HT-29 (cell line): ENCODE data around the gene PIK3C3. TPM values are rescaled to one million over a fixed set of nuclear protein-coding genes. Genes with fewer than 3 reads are reported as not detected.
"Not testable (repeated sequence)": the region's sequence is repeated elsewhere in the genome, so short reads cannot be mapped to it uniquely, and the experiment has no call there.

Source experiments
- DNase-seq: peaks from one replicate; pipeline ENCODE4 v3.0.0-alpha.2; 2015; ENCODE audit warnings: low spot score
- total RNA-seq: library from RNA; depleted of rRNA; stranded (reverse); fragments of >200 nt; shearing (Covaris generic); gene quantifications from 2 replicates; pipeline ENCODE4 v1.2.3, GENCODE V29; 2014

PIK3C3 gene
- total RNA-seq, 1 experiment from 2014 or later: 11.4 TPM

DNA sequence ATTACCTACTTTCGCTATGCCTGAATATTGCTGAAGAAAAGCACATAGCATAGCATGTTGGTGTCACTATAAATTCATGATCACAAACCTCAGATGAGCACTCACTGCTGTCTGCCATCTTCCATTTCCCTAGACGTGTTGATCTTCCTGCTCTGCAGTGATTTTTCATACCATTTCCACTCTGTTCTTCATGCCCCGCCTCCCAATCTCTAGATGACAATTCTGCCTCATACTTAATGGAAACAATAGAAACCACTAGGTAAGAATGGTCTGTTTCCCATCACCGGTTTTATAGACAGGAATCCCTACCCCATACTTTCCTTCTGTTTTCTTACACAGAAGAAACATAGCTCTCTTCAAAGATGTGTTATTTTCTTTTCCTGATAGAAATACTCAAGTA, 63.8 kb downstream of the PIK3C3 start:
- no peak for DNase-seq

DNA sequence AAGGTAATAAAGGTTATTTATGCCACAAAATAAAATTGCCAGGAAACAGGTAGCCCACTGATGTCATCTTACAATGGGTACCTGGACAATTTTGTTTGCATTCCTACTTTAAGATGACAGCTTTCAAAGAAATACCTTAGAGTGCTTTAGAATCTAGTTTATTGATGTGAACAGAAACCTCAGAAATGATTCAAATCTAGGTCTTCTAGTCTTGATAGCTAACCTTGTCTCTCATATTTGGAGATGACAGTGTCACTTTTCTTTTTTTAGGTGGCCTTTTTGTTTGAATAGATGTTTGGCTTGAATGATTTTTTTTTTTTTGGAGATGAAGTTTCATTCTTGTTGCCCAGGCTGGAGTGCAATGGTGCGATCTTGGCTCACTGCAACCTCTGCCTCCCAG, 69.1 kb downstream of the PIK3C3 start:
- no peak for DNase-seq

DNA sequence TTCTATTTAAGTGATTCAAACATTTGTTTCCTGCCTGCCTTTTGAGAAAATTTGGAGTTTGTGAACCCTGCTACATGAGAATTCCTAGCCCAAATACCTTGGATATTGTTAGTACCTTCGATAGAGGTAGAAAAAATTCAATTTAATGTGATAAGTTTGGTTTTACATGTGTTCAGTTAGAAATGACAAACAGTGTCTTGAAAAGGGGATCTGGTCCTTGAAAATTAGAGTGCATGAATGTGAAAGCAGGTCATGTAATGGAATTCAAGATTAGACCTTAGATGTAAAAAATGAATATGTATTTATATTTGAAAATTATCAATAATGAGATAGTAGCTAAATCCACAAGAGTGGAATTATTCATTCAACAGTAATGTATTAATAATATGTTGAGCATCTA, 70.5 kb downstream of the PIK3C3 start:
- no peak for DNase-seq

DNA sequence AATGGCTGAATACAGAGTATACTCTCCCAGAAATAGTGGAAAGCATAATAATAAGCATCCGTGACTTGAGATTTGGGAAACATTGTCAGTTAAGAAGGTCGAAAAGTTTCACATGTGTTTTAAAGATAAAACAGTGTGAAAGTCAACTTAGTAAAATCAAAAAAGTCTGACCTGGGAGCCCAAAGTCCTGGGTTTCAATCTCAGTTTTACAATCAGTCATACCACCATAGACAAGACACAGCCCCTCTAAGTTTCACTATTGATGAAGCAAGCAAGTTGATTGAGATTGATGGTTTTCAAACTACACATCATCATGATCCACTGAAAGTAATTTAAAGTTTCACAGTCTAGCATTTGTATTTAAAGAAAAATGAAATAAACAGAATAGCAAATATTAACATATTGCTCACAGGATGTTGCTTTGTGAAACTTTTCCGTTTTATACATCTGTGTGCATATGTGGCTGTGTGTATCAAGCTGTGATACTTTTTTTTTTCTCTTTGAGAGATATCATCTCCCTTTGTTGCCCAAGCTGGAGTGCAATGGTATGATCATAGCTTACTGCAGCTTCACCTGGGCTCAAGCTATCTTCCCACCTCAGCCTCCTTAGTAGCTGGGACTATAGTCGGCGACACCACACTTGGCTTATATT, 71.1 kb downstream of the PIK3C3 start:
- DNase-seq: no peak

DNA sequence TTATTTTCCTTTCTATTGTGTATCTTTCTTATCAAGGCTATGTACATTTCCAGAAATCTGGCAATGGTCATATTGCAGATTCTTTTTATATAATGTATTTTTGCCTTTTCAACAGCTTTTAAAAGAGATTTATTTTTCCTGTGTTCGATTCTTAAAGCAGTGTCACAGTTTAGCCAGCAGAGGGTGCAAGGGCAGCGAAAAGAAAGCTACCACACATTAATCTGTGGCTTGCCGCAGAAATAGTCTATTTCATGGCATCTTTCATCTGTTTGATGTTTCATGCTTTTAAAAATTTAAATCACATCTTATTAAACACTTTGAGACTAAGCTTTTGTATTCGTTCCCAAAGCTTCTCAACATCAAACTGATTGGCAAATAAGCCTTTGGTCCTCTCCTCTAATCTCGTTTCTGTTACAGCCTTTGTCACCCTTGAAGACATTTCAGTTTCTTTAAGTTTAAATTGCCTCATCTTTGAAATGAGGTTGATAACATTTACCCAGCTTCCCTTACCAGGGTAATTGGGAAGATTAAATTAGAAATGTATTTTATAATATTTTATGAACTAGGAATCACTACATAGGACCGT, 73.3 kb downstream of the PIK3C3 start:
- peak; percentile 9 for DNase-seq

DNA sequence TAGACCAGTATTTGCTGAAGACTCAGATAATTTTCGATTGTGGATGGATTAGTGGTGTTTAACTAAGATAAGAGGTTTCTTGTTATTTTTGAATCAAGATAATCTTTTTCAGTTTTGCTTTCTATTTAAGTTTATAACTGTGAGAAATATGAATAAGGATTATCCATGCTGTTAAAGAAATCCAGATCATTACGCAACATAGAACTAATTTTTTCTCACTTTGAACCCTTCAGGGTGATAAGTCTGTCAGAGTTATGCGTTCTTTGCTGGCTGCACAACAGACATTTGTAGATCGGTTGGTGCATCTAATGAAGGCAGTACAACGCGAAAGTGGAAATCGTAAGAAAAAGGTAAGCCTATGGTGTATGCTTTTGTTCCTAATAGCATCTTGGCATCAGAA, 74.1 kb downstream of the PIK3C3 start:
- DNase-seq: no peak

DNA sequence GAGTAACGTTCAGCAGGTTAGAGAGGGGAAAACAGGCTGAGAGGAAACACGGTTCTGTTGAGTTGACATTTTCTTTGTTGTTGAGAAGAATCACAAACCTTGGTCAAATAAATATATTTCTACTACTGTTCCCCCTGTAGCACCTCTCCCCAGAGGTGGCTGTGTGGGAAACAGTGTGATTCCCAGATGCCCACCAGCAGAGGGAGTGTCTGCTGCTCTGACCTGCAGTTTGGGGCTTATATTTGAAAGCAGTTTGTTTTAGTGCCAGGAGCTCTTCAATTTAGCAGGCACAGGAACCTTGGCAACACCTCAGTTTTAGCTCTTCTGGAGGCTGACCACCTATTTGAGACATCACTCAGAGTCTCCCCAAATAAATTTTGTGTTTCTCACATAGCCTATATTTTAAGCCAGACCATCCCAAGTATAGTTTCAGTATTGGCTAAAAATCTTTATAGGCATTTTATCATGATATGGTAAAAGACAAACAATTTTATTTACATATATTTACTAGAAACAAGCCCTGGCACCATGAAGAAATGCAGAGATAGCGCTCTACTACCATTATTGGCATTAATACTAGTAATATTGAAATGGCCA, 75.7 kb downstream of the PIK3C3 start:
- DNase-seq: peak; percentile 23

DNA sequence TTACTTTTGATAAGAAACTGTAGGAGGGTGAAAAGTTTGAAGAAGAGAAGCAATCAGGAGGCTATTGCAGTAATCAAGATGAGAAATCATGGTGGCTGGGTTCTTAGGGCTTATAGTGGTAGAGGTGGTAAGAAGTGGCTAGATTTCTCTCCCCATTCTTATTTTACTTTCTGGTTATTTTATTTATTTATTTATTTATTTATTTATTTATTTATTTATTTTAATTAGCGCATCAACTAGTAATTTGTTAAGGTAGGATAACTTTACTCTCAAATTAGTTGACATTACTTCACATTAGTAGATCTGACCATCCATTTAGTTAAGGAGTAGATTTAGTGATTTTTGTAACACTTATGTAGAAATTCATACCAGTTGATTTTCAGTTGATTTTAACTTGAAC, 77.4 kb downstream of the PIK3C3 start:
- no peak for DNase-seq

DNA sequence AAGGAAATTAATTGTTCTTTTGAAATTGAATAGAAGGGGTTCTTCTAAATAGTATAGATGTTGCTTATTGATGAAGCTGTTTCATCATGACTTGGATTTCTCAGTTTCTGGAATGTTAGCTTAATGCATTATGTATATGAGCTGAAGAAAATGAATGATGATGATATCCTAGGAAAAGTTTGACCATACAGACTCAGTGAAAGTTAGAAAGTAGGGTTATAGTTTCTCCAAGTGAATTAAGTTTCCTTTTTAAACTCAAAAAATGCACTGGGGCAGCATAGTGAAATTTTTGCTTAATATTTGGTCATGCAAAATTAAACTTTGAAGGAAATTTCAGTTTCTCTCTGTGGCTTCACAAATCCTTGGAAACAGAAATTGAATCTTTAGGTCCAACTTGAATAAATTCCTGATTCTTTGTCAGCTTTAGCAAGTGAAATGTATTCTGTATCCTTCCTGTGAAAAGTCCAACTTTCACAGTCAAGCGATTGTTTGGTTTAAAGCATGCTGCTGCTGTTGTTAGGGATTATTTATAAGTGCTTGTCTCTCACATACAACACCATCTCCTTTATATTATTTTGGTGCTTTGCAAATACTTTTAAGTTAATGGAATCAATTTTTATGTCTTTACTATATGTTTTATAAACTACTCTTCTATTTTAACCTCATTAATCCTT, 78.2 kb downstream of the PIK3C3 start:
- no peak for DNase-seq

DNA sequence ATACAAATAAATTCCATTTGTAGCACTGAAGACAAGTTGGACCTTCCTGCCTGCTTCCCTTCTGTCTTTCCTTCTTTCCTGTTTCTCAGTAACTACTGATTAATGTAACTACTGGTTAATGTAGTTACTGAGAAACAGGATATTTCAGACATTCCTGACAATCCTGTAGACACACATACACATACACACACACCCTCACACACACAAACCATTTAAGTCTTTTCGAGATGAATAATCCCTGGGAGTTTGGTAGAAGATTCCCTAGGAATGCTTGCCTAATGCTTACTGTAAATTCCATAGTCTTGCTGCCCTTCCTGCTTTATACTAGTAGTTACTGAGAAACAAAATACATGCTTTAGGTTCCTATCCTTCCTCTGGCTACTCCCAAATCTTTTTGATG, 83.9 kb downstream of the PIK3C3 start:
- no peak for DNase-seq

DNA sequence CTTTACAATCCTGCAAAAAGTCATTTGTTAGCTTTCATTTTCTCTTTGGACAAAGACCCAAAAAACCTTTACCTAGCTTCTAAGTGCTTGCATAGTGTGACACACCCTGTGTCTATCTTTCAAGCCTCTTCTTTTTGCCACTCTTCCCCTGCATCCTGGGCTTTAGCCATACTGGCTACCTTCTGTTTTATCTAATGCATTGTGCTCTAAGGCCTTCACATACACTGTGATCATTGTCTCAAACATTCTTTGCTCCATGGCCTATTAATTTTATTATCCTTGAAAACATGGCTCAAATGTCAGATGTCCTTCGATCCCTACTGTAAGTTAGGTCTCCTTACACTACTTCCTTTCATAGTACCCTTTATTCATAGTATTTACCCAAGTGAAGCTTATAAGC, 84.4 kb downstream of the PIK3C3 start:
- DNase-seq: no peak

DNA sequence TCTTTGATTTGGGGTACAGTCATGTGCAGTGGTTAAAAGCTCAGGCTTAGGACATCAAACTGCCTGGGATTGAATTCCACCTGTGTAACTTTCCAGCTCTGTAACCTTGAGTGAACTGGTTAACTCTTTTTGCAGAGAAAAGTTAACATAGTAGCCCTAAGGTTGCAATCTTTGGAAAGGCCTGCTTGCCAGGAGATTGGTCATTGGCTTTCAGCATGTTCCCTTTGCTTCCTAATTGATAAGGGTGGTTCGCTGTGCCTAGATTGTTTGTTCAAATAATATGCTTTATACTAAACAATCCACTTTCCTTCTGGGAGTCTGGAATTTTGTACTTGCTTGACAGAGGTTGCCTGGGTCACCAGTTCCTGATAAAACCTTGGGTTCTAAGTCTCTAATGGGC, 86.8 kb downstream of the PIK3C3 start:
- DNase-seq: no peak

DNA sequence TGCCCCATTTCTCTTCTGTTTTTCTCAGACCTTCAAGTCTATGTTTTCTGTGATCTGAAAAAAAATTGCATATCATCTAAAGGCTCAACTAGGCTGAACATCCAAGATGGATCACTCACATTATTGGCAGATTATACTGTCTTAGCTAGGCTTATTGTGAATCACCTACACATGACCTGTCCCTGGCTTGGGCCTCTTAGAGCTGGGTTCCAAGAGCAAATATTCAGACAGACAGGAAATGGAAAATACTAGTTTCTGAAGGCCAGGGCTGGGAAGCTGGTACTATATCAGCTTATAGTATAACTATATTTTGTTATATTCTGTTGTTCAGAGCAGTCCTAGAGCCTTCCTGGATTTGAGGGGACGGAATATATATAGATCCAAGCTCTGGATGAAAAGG, 90.3 kb downstream of the PIK3C3 start:
- no peak for DNase-seq

DNA sequence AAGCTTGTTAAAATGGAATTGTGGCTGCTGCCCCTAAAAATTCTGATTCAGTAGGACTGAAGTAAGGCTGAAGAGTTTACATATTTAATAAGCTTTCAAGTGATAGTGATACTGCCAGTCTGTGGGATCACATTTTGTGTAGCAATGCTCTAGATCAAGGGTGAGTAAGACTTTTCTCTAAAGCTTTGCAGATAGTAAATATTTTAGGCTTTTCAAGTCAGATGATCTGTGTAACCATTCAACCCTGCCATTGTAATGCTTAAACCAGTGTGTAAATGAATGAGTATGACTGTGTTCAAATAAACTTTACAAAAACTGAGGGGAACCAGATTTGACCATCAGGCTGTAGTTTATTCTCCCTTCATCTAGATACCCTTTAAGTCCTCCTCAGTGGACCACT, 92.7 kb downstream of the PIK3C3 start:
- DNase-seq: no peak

DNA sequence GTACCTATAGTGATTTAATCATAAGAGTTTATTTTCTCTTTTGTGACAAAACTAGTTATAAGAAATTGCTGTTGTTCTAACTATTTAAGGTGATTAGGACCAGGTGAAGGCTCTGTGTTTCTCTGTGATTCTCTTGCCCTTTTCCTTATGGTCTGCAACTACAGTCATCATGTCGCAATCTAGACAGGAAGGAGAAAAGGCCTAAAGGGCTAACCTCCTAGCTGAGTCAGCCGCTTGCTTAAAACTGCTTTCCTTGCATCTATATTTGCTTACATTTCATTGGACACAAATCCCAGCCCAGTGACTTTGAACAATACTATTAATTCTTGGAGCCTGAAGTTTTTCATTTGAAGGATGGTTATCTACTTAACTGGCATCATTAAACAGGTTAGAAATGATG, 93.1 kb downstream of the PIK3C3 start:
- no peak for DNase-seq

DNA sequence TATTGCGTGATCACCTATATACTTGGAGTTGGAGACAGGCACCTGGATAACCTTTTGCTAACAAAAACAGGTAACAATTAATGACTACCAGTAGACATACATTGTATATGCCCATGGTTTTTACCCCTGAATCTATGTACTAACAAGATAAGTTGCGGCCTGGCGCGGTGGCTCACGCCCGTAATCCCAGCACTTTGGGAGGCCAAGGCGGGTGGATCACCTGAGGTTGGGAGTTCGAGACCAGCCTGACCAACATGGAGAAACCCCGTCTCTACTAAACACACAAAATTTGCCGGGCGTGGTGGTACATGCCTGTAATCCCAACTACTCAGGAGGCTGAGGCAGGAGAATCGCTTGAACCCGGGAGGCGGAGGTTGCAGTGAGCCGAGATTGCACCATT, 94.5 kb downstream of the PIK3C3 start:
- not testable (repeated sequence) for DNase-seq

DNA sequence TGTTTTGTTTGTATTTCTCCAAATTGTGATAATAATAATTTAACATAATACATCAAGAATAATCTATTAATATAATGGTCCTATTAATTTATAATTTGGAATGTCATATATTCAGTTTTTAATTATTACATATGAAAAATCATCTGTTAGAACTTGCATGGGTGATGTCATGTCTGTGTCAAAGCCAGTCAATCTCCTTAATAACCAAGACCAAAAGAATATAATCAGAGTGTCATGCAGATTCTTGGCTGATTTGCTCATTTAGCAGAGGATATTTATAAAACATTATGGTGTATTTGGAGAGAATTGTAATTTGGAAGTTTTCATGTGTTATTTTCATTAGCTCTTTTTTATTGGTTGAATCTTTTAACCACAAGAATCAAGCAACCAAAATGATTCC, 96.4 kb downstream of the PIK3C3 start:
- DNase-seq: no peak

DNA sequence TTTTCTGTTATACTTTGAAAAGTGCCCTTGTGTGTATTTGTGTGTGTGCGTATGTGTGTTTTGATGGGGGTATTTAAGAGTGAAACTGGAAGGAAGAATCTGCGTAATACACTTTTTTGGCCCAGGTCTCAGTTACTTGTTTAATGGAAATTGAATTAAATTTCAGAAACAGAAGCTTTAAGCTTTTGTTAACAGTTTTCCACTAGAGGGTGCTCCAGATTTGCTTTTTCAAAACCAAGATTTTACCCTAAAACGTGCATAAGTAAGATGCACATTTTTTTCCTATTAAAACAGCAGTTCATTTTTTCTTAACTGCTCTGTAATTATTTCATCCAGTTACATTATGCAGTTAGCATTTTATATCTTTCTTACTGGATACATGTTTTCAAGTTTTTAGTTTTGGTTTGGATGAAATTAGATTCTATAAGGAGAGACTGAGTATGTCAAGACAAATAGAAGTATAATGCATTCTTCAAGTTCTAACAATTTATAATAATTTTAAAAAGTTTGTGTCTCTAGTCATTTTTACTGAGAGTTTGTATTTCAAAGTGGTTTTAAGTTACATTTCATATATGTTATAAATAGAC, 97.2 kb downstream of the PIK3C3 start:
- no peak for DNase-seq

DNA sequence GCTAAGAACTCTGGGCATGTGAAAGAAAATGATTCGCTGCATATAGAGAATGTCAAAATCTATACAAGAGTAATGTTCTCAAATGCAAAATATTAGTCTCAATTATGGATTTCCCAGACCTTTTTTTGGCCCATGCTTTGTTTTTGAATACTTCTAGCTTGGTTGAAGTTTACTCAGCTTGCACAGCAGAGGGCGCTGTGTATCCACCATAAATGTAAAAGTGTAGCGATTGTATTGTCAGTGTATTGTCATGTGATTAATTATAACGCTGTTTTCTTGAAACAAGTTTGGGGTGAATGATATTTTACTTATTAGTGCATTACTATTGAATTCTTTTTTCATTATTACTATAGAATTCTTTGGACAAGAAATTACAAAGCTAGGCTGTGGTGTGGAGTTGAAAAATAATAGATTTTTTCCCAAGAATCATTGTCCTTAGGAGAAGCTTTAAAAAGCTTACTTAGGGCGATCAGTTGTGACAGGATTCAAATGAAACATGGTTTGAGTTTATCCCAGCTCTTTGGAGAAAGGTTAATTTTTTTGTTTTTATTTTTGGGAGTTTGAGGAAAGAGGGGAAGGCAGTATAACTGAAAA, 98.3 kb downstream of the PIK3C3 start:
- peak; percentile 55 for DNase-seq

DNA sequence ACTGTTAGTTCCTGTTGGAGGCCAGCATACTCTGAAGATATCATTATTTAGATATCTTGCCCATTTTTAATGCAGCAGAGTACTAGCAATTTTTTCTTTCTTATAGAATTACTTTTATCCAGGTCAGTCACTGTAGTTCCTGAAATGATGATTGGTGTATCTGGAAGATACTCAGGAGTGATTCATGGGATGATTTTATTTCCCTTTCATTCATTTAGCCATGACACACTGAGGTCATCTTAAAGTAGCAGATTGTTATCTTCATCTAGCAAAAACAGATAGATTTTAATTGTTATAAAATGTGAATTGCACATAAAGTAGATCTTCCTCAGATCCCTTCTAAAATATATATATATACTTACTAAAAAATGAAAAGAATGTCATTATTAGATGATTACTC, 109.1 kb downstream of the PIK3C3 start:
- DNase-seq: no peak

DNA sequence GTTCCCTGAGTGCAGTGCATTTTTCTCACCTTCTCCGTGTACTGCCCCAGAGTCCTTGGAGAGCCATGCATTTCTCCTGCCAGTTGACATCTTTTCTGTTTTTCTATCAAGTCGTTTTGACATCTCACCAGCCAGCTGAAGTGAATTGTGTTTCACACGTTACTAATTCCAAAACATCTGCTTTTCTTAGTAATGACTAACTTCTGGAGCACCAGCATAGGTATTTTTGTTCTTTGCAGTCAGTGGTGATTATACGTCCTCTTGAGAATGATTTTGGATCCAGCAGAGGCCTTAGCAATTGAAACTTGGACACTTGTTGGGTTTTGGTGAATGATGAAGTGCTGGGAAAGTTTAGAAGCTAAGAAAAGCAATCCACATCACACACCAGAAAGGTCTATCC, 112.5 kb downstream of the PIK3C3 start:
- DNase-seq: no peak

DNA sequence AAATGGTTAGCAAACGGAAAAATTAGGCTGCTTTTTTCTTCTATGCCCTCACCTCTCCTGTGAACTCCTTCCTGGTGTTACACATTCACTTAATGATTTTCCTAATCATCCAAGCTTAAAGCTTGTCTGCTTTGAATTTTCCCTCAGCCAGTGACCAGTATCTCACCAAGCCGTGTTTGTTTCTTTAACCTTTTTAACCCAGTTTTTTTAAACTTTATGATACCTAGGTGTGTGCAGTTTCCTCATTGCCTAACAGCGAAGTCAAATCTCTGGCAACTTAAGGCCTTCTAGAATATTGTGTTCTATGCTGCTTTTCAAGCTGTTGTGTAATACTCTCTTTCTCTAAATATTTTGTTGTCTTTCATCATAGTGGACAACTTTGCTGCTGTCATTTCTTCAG, 113.0 kb downstream of the PIK3C3 start:
- DNase-seq: no peak
